ENCODE data around the gene ARRDC1. TPM values are rescaled to one million over a fixed set of nuclear protein-coding genes. Genes with fewer than 3 reads are reported as not detected.

Gene ARRDC1
- total RNA-seq, 4 donors from 2014 or later: 79.2 to 143 (median 85.8) TPM

GRCh38 chr9:137657606-137658005, 52.1 kb downstream of the ARRDC1 start:
- Histone ChIP-seq H3K27me3 (no peaks in the 10 kb centered on the region), H3K4me3 (no peak overlapping the region), H3K36me3 (peaks cover 20% of the 10 kb centered on the region), H3K27ac (no peak overlapping the region), H3K9me3 (no peaks in the 10 kb centered on the region), H3K4me1 (no peaks in the 10 kb centered on the region)
- WGBS: 92% methylated on average over 2 of the region's 2 CpGs
- TF ChIP-seq POLR2A (IDR thresholded peaks at IDR 0.05): no peak
- TF ChIP-seq EP300 (IDR thresholded peaks at IDR 0.05): no peak
- no peak for TF ChIP-seq POLR2AphosphoS5 (IDR thresholded peaks at IDR 0.05)
- TF ChIP-seq CTCF (IDR thresholded peaks at IDR 0.05): no peak
- no peak for DNase-seq (ENCODE audit: low spot score in 2 of 2)

- Histone ChIP-seq H3K27me3 (no peaks in the 10 kb centered on the region), H3K4me1 (no peaks in the 10 kb centered on the region)
- 83% methylated on average over 2 of the region's 2 CpGs for WGBS
Measured at GRCh38 chr9:137658781-137659180, 53.3 kb downstream of the ARRDC1 start.

GRCh38 chr9:137660144-137660543, 54.7 kb downstream of the ARRDC1 start:
- DNase-seq (ENCODE audit: low spot score in 2 of 2): no peak
- Histone ChIP-seq H3K4me1 (peaks cover 4% of the 10 kb centered on the region), H3K27ac (no peak overlapping the region), H3K9me3 (no peaks in the 10 kb centered on the region), H3K4me3 (no peak overlapping the region), H3K36me3 (peaks cover 4% of the 10 kb centered on the region), H3K27me3 (no peaks in the 10 kb centered on the region)
- TF ChIP-seq CTCF (IDR thresholded peaks at IDR 0.05) (no peak), POLR2A (IDR thresholded peaks at IDR 0.05) (no peak), EP300 (IDR thresholded peaks at IDR 0.05) (no peak), POLR2AphosphoS5 (IDR thresholded peaks at IDR 0.05) (no peak)
- 82% methylated on average over 4 of the region's 4 CpGs for WGBS

More at GRCh38 chr9:137658781-137659180, 53.3 kb downstream of the ARRDC1 start:
- no peak overlapping the region for H3K27ac ChIP-seq
- H3K4me3 ChIP-seq: no peak overlapping the region
- TF ChIP-seq POLR2A (IDR thresholded peaks at IDR 0.05): no peak
- TF ChIP-seq CTCF (IDR thresholded peaks at IDR 0.05): no peak
- no peak for TF ChIP-seq EP300 (IDR thresholded peaks at IDR 0.05)
- TF ChIP-seq POLR2AphosphoS5 (IDR thresholded peaks at IDR 0.05): no peak
- DNase-seq (ENCODE audit: low spot score in 2 of 2): no peak
- no peaks in the 10 kb centered on the region for H3K9me3 ChIP-seq
- peaks cover 9% of the 10 kb centered on the region for H3K36me3 ChIP-seq

GRCh38 chr9:137663584-137663983, 58.1 kb downstream of the ARRDC1 start:
- no peak for DNase-seq (ENCODE audit: low spot score in 2 of 2)
- Histone ChIP-seq H3K4me1 (peaks cover 20% of the 10 kb centered on the region), H3K9me3 (no peaks in the 10 kb centered on the region), H3K4me3 (no peak overlapping the region), H3K36me3 (no peaks in the 10 kb centered on the region), H3K27me3 (no peaks in the 10 kb centered on the region), H3K27ac (no peak overlapping the region)
- TF ChIP-seq POLR2A (IDR thresholded peaks at IDR 0.05) (no peak), POLR2AphosphoS5 (IDR thresholded peaks at IDR 0.05) (no peak), CTCF (IDR thresholded peaks at IDR 0.05) (no peak), EP300 (IDR thresholded peaks at IDR 0.05) (no peak)
- WGBS: 88% methylated on average over 4 of the region's 4 CpGs

- peaks cover 20% of the 10 kb centered on the region for H3K4me1 ChIP-seq
- TF ChIP-seq CTCF (IDR thresholded peaks at IDR 0.05) (no peak), POLR2A (IDR thresholded peaks at IDR 0.05) (no peak), POLR2AphosphoS5 (IDR thresholded peaks at IDR 0.05) (no peak), EP300 (IDR thresholded peaks at IDR 0.05) (no peak)
Measured at GRCh38 chr9:137664676-137665075, 59.2 kb downstream of the ARRDC1 start.

More at GRCh38 chr9:137664676-137665075, 59.2 kb downstream of the ARRDC1 start:
- Histone ChIP-seq H3K36me3 (peaks cover 6% of the 10 kb centered on the region), H3K27me3 (no peaks in the 10 kb centered on the region), H3K27ac (no peak overlapping the region), H3K4me3 (no peak overlapping the region), H3K9me3 (no peaks in the 10 kb centered on the region)
- DNase-seq (ENCODE audit: low spot score in 2 of 2): no peak
- 77% methylated on average over 7 of the region's 7 CpGs for WGBS

Other genes with a start within 250 kb of the ARRDC1 start
- gene EXD3, start 182.5 kb upstream of the ARRDC1 start, total RNA-seq: 10 to 100 TPM in 3 of 4 donors, 1 to 10 TPM in 1; 7.3 to 54.0 (median 16.4) TPM
- 1 to 10 TPM; 2.2 to 7.6 (median 4.0) TPM for gene NOXA1, start 182.3 kb upstream of the ARRDC1 start, total RNA-seq
- not detected for gene ENTPD8, start 164.3 kb upstream of the ARRDC1 start, total RNA-seq
- gene NSMF, start 146.4 kb upstream of the ARRDC1 start, total RNA-seq: 10 to 100 TPM; 36.1 to 48.1 (median 39.8) TPM
- gene PNPLA7, start 55.3 kb upstream of the ARRDC1 start, total RNA-seq: 10 to 100 TPM; 12.2 to 97.0 (median 33.3) TPM
- gene MRPL41, start 53.8 kb upstream of the ARRDC1 start, total RNA-seq: 10 to 100 TPM; 44.1 to 70.0 (median 55.3) TPM
- 10 to 100 TPM; 26.8 to 64.8 (median 34.1) TPM for gene DPH7, start 26.8 kb upstream of the ARRDC1 start, total RNA-seq
- gene ZMYND19, start 15.2 kb upstream of the ARRDC1 start, total RNA-seq: 10 to 100 TPM; 19.2 to 39.4 (median 28.3) TPM
- 100 to 1,000 TPM in 1 of 4 donors, 10 to 100 TPM in 3; 77.1 to 149 (median 86.6) TPM for gene EHMT1, start 13.3 kb downstream of the ARRDC1 start, total RNA-seq